ENCODE data around the gene DPYSL5. TPM values are rescaled to one million over a fixed set of nuclear protein-coding genes. Genes with fewer than 3 reads are reported as not detected.

The DPYSL5 gene
- total and polyA plus RNA-seq, 4 donors: not detected

GRCh38 chr2:26934335-26934724 lies 86.4 kb downstream of the DPYSL5 start:
- H3K4me1 ChIP-seq (ENCODE audit: control insufficient read depth in 1 of 2, insufficient read depth in 2 of 2, low read length in 2 of 2): no peaks in the 10 kb centered on the region
- no peak overlapping the region for H3K27ac ChIP-seq (ENCODE audit: low read depth in 1 of 2, low read length in 2 of 2)
- H3K27me3 ChIP-seq (ENCODE audit: control insufficient read depth in 1 of 2, insufficient read depth in 2 of 2, low read length in 1 of 2): no peaks in the 10 kb centered on the region
- H3K36me3 ChIP-seq (ENCODE audit: control insufficient read depth in 1 of 2, insufficient read depth in 2 of 2, low read length in 1 of 2): no peaks in the 10 kb centered on the region
- WGBS, 2 donors: 90 to 93% methylated on average over 10 of the region's 10 CpGs
- intact Hi-C loops (cut with DNase I): no loop called here
- ATAC-seq (ENCODE audit: low FRiP score): no peak
- no peak overlapping the region for H3K4me3 ChIP-seq (ENCODE audit: low read length in 2 of 2)
- H3K9me3 ChIP-seq (ENCODE audit: control insufficient read depth, low read length): no peaks in the 10 kb centered on the region
- peak in 1 of 2 donors; percentile 59 for DNase-seq

- Histone ChIP-seq H3K27ac (ENCODE audit: low read depth in 1 of 2, low read length in 2 of 2) (no peak overlapping the region), H3K4me3 (ENCODE audit: low read length in 2 of 2) (no peak overlapping the region), H3K9me3 (ENCODE audit: control insufficient read depth, low read length) (no peaks in the 10 kb centered on the region), H3K27me3 (ENCODE audit: control insufficient read depth in 1 of 2, insufficient read depth in 2 of 2, low read length in 1 of 2) (no peaks in the 10 kb centered on the region), H3K36me3 (ENCODE audit: control insufficient read depth in 1 of 2, insufficient read depth in 2 of 2, low read length in 1 of 2) (no peaks in the 10 kb centered on the region), H3K4me1 (ENCODE audit: control insufficient read depth in 1 of 2, insufficient read depth in 2 of 2, low read length in 2 of 2) (no peaks in the 10 kb centered on the region)
- 72 to 74% methylated on average over 3 of the region's 3 CpGs for WGBS, 2 donors
- ATAC-seq (ENCODE audit: low FRiP score) (no peak), DNase-seq (no peak)
- intact Hi-C loops (cut with DNase I): no loop called here
Measured at GRCh38 chr2:26934985-26935384, 87.1 kb downstream of the DPYSL5 start.

GRCh38 chr2:26936855-26937254 lies 88.9 kb downstream of the DPYSL5 start:
- Histone ChIP-seq H3K9me3 (ENCODE audit: control insufficient read depth, low read length) (no peaks in the 10 kb centered on the region), H3K4me1 (ENCODE audit: control insufficient read depth in 1 of 2, insufficient read depth in 2 of 2, low read length in 2 of 2) (no peaks in the 10 kb centered on the region), H3K36me3 (ENCODE audit: control insufficient read depth in 1 of 2, insufficient read depth in 2 of 2, low read length in 1 of 2) (no peaks in the 10 kb centered on the region), H3K27ac (ENCODE audit: low read depth in 1 of 2, low read length in 2 of 2) (no peak overlapping the region), H3K4me3 (ENCODE audit: low read length in 2 of 2) (no peak overlapping the region), H3K27me3 (ENCODE audit: control insufficient read depth in 1 of 2, insufficient read depth in 2 of 2, low read length in 1 of 2) (no peaks in the 10 kb centered on the region)
- ATAC-seq (ENCODE audit: low FRiP score) (no peak), DNase-seq (no peak)
- intact Hi-C loops (cut with DNase I): no loop called here
- 83 to 89% methylated on average over 5 of the region's 5 CpGs for WGBS, 2 donors

GRCh38 chr2:26938399-26939118 lies 90.6 kb downstream of the DPYSL5 start:
- Histone ChIP-seq H3K27ac (ENCODE audit: low read depth in 1 of 2, low read length in 2 of 2) (no peak overlapping the region), H3K36me3 (ENCODE audit: control insufficient read depth in 1 of 2, insufficient read depth in 2 of 2, low read length in 1 of 2) (no peaks in the 10 kb centered on the region), H3K4me1 (ENCODE audit: control insufficient read depth in 1 of 2, insufficient read depth in 2 of 2, low read length in 2 of 2) (no peaks in the 10 kb centered on the region), H3K4me3 (ENCODE audit: low read length in 2 of 2) (no peak overlapping the region), H3K9me3 (ENCODE audit: control insufficient read depth, low read length) (no peaks in the 10 kb centered on the region), H3K27me3 (ENCODE audit: control insufficient read depth in 1 of 2, insufficient read depth in 2 of 2, low read length in 1 of 2) (no peaks in the 10 kb centered on the region)
- intact Hi-C loops (cut with DNase I): no loop called here
- 82 to 83% methylated on average over 10 of the region's 10 CpGs for WGBS, 2 donors
- ATAC-seq (ENCODE audit: low FRiP score) (no peak), DNase-seq (peak in 1 of 2 donors; percentile 65)

- DNase-seq: no peak
- no peaks in the 10 kb centered on the region for H3K9me3 ChIP-seq (ENCODE audit: control insufficient read depth, low read length)
- intact Hi-C loops (cut with DNase I): loop anchor here in 1 of 2 donors (5.0 kb wide), 1 partner anchor 93 kb away; the partner anchor contains the start of gene DPYSL5
- no peak overlapping the region for H3K4me3 ChIP-seq (ENCODE audit: low read length in 2 of 2)
- no peak for ATAC-seq (ENCODE audit: low FRiP score)
- H3K36me3 ChIP-seq (ENCODE audit: control insufficient read depth in 1 of 2, insufficient read depth in 2 of 2, low read length in 1 of 2): no peaks in the 10 kb centered on the region
- 92 to 94% methylated on average over 9 of the region's 9 CpGs for WGBS, 2 donors
- no peaks in the 10 kb centered on the region for H3K27me3 ChIP-seq (ENCODE audit: control insufficient read depth in 1 of 2, insufficient read depth in 2 of 2, low read length in 1 of 2)
- no peak overlapping the region for H3K27ac ChIP-seq (ENCODE audit: low read depth in 1 of 2, low read length in 2 of 2)
- H3K4me1 ChIP-seq (ENCODE audit: control insufficient read depth in 1 of 2, insufficient read depth in 2 of 2, low read length in 2 of 2): no peaks in the 10 kb centered on the region
Measured at GRCh38 chr2:26940001-26940400, 92.1 kb downstream of the DPYSL5 start.

- H3K9me3 ChIP-seq (ENCODE audit: control insufficient read depth, low read length): no peaks in the 10 kb centered on the region
- no peaks in the 10 kb centered on the region for H3K27me3 ChIP-seq (ENCODE audit: control insufficient read depth in 1 of 2, insufficient read depth in 2 of 2, low read length in 1 of 2)
- H3K36me3 ChIP-seq (ENCODE audit: control insufficient read depth in 1 of 2, insufficient read depth in 2 of 2, low read length in 1 of 2): no peaks in the 10 kb centered on the region
- no peaks in the 10 kb centered on the region for H3K4me1 ChIP-seq (ENCODE audit: control insufficient read depth in 1 of 2, insufficient read depth in 2 of 2, low read length in 2 of 2)
- no peak overlapping the region for H3K27ac ChIP-seq (ENCODE audit: low read depth in 1 of 2, low read length in 2 of 2)
- H3K4me3 ChIP-seq (ENCODE audit: low read length in 2 of 2): no peak overlapping the region
- intact Hi-C loops (cut with DNase I): loop anchor here in 1 of 2 donors (5.0 kb wide), 1 partner anchor 94 kb away; the partner anchor contains the start of gene DPYSL5
- ATAC-seq (ENCODE audit: low FRiP score) (no peak), DNase-seq (no peak)
- 87 to 89% methylated on average over 3 of the region's 3 CpGs for WGBS, 2 donors
Measured at GRCh38 chr2:26941486-26941885, 93.6 kb downstream of the DPYSL5 start.

GRCh38 chr2:26942543-26943295 lies 94.8 kb downstream of the DPYSL5 start:
- DNase-seq (peak; percentile 62 to 87), ATAC-seq (ENCODE audit: low FRiP score) (peak; percentile 41)
- Histone ChIP-seq H3K9me3 (ENCODE audit: control insufficient read depth, low read length) (no peaks in the 10 kb centered on the region), H3K27ac (ENCODE audit: low read depth in 1 of 2, low read length in 2 of 2) (no peak overlapping the region), H3K27me3 (ENCODE audit: control insufficient read depth in 1 of 2, insufficient read depth in 2 of 2, low read length in 1 of 2) (no peaks in the 10 kb centered on the region), H3K4me3 (ENCODE audit: low read length in 2 of 2) (no peak overlapping the region), H3K36me3 (ENCODE audit: control insufficient read depth in 1 of 2, insufficient read depth in 2 of 2, low read length in 1 of 2) (no peaks in the 10 kb centered on the region), H3K4me1 (ENCODE audit: control insufficient read depth in 1 of 2, insufficient read depth in 2 of 2, low read length in 2 of 2) (no peaks in the 10 kb centered on the region)
- intact Hi-C loops (cut with DNase I): loop anchor here (1.0 to 5.0 kb wide), 2 partner anchors 95 to 96 kb away; partner anchors contain the start of gene DPYSL5 (in 1 of the 2)
- 34% methylated on average over 28 of the region's 28 CpGs for WGBS, 2 donors

- H3K27me3 ChIP-seq (ENCODE audit: control insufficient read depth in 1 of 2, insufficient read depth in 2 of 2, low read length in 1 of 2): no peaks in the 10 kb centered on the region
- no peaks in the 10 kb centered on the region for H3K4me1 ChIP-seq (ENCODE audit: control insufficient read depth in 1 of 2, insufficient read depth in 2 of 2, low read length in 2 of 2)
- H3K9me3 ChIP-seq (ENCODE audit: control insufficient read depth, low read length): no peaks in the 10 kb centered on the region
- intact Hi-C loops (cut with DNase I): no loop called here
- no peaks in the 10 kb centered on the region for H3K36me3 ChIP-seq (ENCODE audit: control insufficient read depth in 1 of 2, insufficient read depth in 2 of 2, low read length in 1 of 2)
- 82 to 87% methylated on average over 12 of the region's 12 CpGs for WGBS, 2 donors
- no peak overlapping the region for H3K4me3 ChIP-seq (ENCODE audit: low read length in 2 of 2)
- H3K27ac ChIP-seq (ENCODE audit: low read depth in 1 of 2, low read length in 2 of 2): no peak overlapping the region
- ATAC-seq (ENCODE audit: low FRiP score) (no peak), DNase-seq (no peak)
Measured at GRCh38 chr2:26945991-26946750, 98.2 kb downstream of the DPYSL5 start.
